Stimulated activated CD8-positive, alpha-beta memory T cell treated with anti-CD3 and anti-CD28 coated beads, Interleukin-7, amount 100 ng/mL, for 48 hours (primary cell): Measurements from ENCODE around the gene FOXN1.
"Not testable (repeated sequence)": the region's sequence is repeated elsewhere in the genome, so short reads cannot be mapped to it uniquely, and the experiment has no call there.

Experiments used
- DNase-seq, 2 donors: peaks; one replicate each; pipeline ENCODE4 v3.0.0-alpha.2; 2020; ENCODE audit warnings: low read depth in 1 of 2; ENCODE audit errors: extremely low read depth in 1 of 2

Gene FOXN1

DNA sequence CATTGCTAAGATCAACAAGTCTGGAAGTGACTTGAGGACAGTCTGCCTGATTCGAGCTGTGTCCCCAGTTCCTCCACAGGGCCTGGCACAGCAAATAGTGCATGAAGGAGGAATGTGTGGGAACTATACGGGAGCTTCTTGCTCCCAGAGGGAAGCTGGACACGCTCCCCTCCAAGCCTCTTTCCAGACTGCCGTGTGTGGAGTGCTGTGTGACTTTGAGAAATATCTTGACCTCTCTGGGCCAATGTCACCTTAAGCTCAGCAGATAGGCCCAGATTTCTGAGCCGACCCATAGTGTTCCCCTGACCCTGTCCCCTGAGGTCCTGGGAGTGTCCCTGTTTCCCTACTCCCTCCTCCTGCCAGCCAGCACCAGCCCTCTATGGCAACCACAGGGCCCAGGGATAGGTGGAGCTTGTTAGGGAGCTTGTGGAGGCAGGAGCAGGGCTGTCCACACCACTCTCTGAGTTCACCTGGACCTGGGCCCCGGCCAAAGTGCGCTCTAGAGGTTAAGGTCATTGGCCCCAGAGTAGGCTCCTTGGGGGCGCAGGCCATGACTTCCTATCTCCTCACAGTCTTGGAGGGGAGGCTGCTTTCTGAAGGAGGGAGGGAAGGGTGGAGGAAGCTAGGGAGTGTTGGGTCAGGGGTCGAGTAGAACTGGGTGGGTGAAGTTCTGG is 6.3 kb upstream of the FOXN1 start:
- DNase-seq = no peak

DNA sequence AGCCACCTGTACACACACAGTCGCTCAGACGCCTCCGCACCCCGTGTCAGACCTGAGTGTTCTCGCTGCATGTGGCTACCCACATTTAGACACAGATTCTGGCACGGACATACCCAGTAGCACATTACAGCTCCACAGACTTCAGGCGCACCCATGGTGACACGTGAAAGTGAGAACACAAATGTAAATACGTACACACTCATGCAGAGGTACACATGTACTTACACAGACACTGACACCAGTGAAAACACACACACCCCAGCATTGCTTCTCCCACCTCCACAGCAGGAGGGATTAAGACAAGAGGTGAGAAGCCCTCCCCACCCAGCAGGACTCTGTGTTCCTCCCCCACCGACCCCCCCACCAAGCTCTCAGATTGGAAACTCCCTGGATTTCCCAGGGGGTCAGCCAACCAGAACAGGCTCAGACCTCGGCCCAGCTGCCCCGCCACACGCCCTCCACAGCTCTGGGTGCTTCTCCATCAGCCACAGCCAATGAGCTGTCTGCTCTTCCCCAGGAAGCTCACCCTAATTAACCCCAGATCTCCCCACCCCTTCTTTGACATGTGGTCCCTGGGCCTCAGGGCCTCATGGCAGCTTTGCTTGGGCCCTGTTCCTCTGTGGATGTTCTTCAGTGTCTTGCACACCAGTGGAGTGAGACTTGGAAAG is 5.3 kb upstream of the FOXN1 start:
- no peak for DNase-seq

DNA sequence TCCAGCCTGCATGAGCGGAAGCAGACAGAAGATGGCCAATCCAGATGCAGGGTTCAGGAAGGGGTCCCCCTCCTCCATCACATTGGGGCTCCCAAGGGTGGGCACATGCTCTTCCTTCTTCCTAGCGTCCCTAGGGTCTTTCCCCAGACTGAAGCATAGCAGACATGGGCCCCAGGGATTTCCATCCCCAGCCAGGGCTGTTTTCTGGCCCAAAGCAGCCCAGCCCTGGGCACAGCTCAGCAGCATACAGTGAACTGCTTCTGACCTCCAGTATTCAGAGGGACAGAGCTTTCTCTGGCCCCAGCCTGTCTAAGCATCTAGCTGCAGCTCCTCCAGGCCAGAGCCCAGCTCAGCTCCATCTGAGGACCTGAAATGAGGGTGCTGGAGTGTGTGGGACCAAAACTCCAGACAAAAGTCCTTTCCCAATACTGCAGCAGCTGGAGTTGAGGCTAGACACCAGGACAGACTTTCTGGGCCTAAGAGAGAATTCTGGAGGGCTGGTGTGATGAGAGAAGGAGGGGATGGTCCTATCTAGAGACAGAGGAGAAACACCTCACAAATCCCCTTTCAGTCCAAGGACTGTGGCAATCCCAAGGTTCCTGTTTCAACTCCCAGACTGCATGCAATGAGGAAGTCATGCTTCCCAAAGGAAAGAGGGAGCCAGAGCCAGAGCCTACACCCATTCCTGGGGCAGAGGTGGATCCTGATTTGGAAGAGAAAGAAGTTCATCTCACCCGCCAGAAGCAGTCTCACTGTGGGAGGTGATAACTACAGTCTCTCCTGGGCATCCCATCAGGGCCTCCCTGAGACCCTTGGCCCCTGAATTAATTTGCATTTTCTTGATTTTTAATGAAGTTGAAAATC is 4.5 kb upstream of the FOXN1 start:
- DNase-seq = no peak

DNA sequence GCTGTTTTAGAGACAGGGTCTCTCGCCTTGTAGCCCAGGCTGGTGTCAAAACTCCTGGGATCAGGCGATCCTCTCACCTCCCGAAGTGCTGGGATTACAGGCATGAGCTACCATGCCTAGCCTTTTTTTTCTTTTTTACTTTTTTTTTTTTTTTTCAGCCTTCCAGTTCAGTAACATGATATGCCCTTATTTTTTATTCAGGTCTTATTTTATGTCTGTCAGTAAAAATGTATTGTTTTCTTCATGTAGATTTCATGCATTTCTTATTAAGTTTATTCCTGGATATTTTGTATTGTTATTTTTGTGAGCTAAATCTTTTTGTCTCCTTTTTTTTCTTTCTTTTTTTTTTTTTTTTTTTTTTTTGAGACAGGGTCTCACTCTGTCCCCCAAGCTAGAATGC is 2.7 kb upstream of the FOXN1 start:
- no peak for DNase-seq

DNA sequence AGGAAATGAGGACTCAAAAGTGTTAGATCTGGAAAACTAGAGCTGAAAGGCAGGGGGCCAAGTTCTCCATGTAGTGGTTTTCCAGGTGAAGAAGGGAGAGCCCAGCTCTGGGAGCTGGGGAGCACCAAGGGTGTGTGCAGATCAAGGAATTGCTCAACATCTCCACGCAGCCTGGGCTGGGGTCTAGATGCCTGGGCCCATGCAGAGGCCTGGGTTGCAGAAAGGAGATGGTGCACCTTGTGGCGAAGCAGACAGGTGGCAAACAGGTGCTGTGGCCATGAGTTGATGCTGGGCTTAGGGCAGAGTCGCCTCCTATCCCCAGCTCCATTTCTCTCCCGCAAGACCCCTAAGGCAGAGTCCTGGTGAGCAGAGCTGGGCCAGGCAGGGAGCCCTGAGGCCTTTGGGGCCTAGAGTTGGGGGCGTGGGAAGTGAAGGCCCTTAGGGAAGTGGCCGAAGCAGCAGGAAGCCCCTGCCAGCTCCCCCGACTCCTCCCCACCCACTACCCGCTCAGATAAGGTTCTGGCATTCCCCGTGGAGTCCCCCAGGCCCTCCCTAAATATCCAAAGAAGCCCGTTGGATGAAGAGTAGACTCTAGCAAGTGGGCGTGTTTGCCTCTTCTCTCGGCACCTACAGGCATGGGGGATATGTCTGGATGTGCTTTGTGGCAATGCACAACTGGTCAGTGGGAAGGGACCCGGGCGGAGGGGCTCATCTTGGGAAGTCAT is 777 bp downstream of the FOXN1 start:
- DNase-seq = no peak

DNA sequence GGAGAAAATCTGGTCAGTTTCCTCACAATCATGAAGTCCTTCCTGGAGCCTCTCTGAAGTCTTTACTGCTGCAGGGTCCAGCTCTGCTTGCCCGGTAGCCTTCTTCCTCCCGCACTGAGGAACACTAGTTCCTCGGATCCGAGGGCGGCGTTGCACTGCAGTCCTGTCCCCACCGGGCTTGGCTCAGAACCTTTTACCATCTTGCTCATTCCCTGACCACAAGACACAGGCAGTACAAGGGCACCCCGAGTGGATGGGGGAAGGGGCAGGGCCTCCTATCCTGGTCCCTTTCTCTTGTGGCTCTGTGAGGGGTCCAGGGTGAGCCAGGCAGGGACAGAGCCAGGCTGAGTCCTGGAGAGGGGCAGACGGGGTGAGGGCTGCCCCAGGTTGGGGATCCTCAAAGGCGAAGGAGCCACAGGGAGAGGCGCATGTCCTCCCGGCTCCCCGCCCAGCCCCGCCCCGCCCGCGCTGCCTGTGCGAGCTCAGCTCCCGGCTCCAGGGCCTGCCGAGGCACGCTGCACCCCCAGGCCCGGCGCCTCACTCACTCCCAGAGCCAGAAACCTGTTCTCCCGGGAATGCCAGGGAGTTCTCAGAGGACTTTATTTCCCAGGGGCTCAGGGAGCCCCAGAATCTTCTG is 1.5 kb downstream of the FOXN1 start:
- DNase-seq = no peak

DNA sequence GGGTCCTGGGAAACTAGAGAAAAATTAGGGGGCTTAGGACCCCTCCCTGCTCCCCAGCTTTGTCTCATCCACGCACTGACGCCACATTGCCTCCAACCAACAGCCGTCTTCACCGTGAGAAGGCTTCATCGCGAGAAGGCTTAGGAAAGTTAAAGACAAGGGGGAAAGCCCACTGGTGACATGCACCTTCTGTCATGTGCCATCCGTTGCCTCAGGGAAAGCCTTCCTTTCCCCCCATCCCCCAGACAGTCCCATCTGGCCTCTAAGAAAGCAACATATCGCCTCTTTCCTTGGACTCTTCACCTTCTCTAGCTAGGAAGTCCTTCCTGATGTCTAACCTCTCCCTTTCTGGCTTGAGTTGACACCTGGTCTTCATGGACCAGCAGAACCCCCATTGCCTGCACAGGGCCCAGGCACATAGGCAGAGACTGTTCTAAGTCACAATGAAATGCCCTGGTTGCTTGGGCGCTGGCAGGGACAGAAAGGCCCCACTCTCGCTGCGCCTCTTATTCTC is 2.1 kb downstream of the FOXN1 start:
- DNase-seq = no peak

DNA sequence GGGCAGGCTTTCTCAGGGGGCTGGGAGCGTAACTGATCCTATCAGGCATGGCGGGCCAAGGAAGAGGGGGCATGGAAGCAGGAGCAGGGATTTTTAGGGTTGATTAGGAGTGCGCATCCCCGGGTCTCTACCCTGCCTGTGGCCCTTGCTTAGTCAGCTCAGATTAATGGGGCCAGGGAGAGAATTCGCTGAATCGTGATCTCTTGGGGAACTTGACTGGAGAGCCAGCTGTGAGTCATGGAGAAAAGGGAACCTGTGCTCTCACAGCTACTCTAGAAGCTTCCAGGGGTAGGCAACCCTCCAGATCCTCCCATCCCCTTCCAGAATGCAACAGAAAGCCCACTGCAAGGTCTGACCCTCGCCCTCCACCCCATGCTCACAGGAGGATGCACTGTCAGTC is 3.6 kb downstream of the FOXN1 start:
- no peak for DNase-seq

DNA sequence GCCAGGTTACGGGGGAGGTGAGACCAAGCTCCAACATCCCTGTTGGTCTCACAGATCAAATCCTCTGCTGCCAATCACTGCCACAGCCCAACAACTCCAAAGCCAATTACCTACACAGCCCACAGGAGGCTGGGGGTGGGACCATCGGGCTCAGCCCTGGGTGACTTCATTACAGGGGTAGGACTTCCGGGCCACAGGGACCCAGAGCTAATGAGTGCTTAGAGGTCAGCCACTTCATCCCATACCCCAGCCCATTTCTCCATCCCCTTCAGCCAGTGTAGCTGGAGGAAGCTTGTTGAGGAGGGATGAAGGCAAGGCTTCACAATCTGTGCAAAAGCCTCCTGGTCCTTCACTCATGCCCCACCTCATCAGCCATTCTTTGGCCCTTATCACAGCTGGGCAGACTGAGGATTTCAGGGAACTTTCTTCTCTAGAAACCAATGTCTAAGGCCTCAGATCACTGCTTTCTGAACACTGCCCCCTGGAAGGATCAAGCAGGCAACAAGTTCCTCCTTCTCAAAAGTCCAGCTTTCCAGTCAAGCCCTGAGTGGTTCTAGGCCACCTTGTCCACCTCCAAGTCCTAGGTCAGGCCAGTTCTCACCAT is 5.8 kb downstream of the FOXN1 start:
- no peak for DNase-seq

DNA sequence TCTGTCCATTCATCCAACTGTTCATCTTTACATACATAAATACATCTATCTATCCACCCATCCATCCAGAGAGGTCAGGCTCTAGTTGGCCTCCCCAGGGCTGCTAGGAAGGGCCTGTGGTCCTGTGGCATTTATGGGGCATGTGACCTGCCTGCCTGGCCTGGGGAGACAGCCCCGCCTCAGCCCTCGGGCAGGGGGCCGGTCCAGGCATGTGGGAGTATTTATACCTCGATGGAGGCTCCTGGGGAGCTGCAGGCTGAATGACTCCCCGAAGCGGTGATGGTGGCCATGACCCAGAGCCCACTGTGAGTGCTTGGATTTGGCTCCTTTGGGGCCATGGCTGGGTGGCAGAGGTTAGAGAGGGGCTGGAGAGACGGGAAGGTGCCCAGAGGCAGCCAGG is 7.3 kb downstream of the FOXN1 start:
- no peak for DNase-seq

DNA sequence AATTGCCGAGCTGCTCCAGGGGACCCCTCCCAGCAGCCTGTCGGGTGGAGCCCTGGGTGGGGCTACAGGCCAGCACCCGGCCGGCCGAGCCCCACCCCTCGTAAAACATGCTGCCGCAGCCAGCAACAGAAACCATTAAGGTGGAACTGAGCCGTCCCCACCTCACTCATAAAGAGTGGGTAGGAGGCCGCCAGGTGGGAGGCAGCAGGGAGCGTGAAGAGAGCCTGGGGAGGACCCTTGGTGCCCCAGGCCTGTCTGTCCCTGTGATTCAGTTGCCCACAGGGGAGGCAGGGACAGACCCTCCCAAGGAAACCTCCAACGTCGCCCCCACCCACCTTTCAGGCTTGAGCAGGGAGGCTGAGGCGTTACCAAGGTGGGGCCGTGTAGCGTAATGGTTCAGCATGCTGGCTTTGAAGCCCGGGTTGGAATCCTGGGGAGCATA is 8.4 kb downstream of the FOXN1 start:
- no peak for DNase-seq

DNA sequence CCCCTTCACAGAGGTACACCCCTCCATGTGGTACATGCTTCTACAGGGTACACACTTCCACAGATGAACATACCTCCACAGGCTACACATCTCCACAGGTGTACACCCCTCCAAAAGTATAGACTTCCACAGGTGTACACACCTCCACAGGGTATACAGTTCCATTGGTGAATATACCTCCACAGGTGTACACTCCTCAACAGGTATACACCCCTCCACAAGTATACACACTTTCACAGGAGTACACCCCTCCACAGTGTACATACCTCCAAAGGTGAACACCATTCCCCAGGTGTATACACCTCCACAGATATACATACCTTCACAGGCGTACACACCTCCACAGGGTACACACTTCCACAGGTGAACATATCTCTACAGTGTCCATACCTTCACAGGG is 9.4 kb downstream of the FOXN1 start:
- DNase-seq = no peak

DNA sequence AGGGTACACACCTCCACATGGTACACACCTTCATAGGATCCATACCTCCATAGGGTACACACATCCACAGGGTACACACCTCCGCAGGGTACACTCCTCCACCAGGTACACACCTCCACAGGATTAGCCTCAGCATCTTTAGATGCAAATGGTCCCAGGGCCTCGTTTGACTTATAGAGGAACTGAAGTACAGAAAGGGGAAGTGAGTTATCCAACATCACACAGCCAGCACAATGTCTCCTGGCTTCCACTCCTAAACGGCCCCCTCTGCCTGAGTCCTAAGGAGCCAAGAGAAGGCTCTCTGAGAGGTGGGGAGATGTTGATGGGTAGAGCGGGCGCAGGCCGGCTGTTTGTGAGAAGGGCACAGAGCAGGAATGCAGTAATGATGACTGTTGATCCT is 12.0 kb downstream of the FOXN1 start:
- no peak for DNase-seq

DNA sequence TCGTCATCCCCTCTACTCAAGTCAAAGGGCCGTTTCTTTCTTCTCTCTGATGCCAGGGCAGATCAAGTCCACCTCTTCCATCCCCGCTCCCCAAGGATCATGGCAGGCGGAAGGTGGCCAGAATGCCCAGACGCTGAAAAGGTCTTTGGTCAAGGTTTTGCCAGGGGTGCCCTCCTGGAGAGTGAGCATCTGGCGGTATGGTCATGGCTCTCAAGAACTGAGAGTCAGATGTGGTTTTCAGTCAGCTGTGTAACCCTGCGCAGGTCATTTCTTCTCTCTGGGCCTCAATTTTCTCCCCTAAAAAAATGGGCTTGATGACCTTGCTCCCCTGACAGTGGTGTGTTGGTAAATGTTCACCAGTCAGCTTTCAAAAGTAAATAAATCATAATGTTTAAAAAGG is 12.4 kb downstream of the FOXN1 start:
- no peak for DNase-seq

DNA sequence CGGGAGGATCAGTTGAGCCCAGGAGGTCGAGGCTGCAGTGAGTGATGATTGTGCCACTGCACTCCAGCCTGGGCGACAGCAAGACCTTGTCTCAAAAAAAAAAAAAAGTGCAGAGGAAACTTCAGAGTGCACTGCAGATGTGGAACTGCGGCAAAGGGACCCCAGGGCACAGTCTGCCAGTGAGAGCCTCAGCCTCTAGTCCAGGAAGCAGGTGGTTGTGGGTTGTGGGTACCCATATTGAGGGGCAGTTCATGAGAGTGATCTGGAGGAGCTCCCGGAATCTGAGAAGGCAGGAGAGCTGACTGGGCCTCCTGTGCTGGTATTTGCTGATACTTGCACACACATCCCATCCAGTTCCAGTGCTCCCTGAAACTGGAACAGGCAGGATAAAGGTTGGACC is 13.1 kb downstream of the FOXN1 start:
- DNase-seq = no peak

DNA sequence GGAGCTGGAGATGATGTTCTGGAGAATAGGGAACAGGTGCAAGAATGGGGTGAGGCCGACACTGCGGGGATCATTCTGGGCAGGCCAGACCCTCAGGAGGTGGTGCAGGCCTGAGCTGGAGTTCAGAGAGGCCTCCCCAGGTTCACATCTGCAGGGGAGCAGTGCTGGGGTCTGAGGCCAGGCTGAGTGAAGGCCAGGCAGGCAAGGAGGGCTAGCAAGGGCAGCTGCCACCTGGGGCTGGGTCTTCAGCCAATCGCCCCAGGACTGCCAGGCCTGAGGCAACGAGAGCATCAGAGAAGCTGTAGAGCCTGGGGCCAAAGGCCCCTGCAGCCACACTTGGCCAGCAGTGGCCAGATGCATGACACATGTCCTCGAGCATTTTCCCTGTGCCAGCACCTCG is 14.5 kb downstream of the FOXN1 start:
- DNase-seq = no peak

DNA sequence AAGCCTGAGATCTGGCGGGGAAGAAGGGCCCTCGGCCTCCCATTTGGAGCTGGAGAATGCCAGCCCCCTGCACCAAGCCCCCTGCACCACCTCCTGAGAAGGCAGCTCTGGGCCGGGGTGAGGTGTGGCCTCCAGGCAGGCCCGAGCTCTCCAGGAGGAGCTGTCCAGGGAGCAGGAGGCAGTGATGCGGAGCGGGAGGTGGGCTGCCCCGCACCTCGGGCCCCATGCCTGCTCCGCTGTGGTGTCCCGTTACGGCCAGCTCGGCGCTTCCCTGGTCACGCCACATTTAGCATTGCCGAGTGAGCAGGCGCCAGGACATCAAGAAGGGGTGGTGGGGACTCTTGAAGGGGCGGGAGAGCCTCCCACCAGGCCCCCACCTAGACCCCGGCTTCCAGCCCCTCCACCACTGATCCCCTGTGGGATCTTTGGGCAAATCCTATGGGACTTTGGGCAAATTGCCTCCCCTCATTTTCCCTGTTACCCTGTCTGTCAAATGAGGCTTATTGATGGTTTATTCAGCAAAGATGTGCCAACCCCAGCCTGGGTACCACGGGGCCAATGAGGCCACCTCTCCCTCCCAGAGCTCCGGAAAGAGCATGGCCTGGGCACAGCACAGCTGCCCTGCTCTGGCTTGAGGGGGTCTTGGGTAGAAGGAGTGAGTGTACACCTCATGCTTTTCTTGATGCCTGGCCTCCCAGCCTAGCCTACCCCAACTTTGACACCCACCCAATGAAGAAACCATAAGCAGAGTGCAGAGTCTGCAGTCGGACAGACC is 15.3 kb downstream of the FOXN1 start:
- no peak for DNase-seq

DNA sequence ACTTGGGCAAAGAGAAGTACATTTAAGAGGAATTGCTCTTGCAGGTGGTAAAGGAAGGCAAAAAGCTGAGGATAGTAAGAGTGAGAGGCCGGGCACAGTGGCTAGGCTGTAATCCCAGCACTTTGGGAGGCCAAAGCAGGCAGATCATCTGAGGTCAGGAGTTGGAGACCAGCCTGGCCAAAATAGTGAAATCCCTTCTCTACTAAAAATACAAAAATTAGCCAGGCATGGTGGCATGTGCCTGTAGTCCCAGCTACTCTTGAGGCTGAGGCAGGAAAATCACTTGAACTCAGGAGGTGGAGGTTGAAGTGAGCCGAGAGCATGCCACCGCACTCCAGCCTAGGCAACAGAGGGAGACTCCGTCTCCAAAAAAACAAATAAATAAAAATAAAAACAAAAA is 16.1 kb downstream of the FOXN1 start:
- DNase-seq = not testable (repeated sequence)

DNA sequence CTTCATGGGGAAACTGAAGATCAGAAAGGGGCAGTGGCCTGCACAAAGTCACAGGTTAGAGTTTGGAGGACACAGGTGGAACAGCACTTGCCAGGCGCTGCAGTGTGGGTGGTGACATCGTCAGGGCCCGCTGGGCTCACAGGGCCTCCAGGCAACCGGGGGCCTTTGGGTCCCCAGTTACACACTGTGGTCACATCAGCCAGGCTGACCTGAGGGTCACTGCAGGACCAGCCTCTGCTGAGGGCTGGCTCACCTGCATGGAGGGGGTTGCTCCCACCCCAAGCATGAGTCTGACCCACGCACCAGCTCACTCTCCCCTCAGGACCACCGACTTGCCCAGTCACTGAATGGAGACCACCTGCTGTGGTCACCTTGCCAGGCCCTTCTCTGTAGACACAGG is 17.0 kb downstream of the FOXN1 start:
- DNase-seq = no peak
